ENCODE results near the gene PTPN1. TPM values are rescaled to one million over a fixed set of nuclear protein-coding genes. Genes with fewer than 3 reads are reported as not detected.

Gene PTPN1
- total and polyA plus RNA-seq, 2 of the 13 experiments (the other 11 are each of a cell fraction or from before 2014, with no cell fraction given), result 17.7 to 37.2 TPM

GRCh38 chr20:50563133-50563944 lies 53.2 kb downstream of the PTPN1 start (continued):
- TF ChIP-seq ZNF253 (CRISPR knock-in tag; IDR thresholded peaks at IDR 0.05; ENCODE audit: borderline replicate concordance) (no peak), SP1 (IDR thresholded peaks at IDR 0.05) (no peak), SP1 (CRISPR knock-in tag; IDR thresholded peaks at IDR 0.05) (no peak), U2AF2 (IDR thresholded peaks at IDR 0.05; ENCODE audit: low read depth, low read length) (no peak), CENPT (CRISPR knock-in tag; IDR thresholded peaks at IDR 0.05; ENCODE audit: low read depth) (no peak), ZNF318 (CRISPR knock-in tag; IDR thresholded peaks at IDR 0.05) (0 out of 2 replicates have a peak, but pooled peaks have one; percentile 51), ZNF530 (CRISPR knock-in tag; IDR thresholded peaks at IDR 0.05; ENCODE audit: low read depth) (no peak), ZNF382 (CRISPR knock-in tag; IDR thresholded peaks at IDR 0.05; ENCODE audit: borderline replicate concordance) (no peak), MED13 (CRISPR knock-in tag; IDR thresholded peaks at IDR 0.05) (no peak), ZNF354B (CRISPR knock-in tag; IDR thresholded peaks at IDR 0.05) (no peak), SUZ12 (IDR thresholded peaks at IDR 0.05; ENCODE audit: low read depth, low read length) (no peak), ZNF678 (CRISPR knock-in tag; IDR thresholded peaks at IDR 0.05) (no peak), ZBTB21 (CRISPR knock-in tag; IDR thresholded peaks at IDR 0.05) (0 out of 2 replicates have a peak, but pooled peaks have one; percentile 34), PBX2 (CRISPR knock-in tag; IDR thresholded peaks at IDR 0.05) (no peak), ZC3H4 (CRISPR knock-in tag; IDR thresholded peaks at IDR 0.05; ENCODE audit: borderline replicate concordance) (no peak), MIER2 (CRISPR knock-in tag; IDR thresholded peaks at IDR 0.05) (no peak)
- TF ChIP-seq, protein P1, sequence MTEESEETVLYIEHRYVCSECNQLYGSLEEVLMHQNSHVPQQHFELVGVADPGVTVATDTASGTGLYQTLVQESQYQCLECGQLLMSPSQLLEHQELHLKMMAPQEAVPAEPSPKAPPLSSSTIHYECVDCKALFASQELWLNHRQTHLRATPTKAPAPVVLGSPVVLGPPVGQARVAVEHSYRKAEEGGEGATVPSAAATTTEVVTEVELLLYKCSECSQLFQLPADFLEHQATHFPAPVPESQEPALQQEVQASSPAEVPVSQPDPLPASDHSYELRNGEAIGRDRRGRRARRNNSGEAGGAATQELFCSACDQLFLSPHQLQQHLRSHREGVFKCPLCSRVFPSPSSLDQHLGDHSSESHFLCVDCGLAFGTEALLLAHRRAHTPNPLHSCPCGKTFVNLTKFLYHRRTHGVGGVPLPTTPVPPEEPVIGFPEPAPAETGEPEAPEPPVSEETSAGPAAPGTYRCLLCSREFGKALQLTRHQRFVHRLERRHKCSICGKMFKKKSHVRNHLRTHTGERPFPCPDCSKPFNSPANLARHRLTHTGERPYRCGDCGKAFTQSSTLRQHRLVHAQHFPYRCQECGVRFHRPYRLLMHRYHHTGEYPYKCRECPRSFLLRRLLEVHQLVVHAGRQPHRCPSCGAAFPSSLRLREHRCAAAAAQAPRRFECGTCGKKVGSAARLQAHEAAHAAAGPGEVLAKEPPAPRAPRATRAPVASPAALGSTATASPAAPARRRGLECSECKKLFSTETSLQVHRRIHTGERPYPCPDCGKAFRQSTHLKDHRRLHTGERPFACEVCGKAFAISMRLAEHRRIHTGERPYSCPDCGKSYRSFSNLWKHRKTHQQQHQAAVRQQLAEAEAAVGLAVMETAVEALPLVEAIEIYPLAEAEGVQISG (CRISPR knock-in tag; IDR thresholded peaks at IDR 0.05), result 0 out of 2 replicates have a peak, but pooled peaks have one; percentile 40
